Heart left ventricle (tissue), 16 donors: ENCODE data around the gene AAMP. TPM values are rescaled to one million over a fixed set of nuclear protein-coding genes. Genes with fewer than 3 reads are reported as not detected.
A peak's percentile ranks its signal among the peaks of the same experiment; 100 is the strongest.

Experiments used
- ATAC-seq, 4 donors: fragments of 200-7000 bp; cut with Tn5 transposase; one replicate each; pipeline ENCODE4 v1.9.1; 2020 to 2022; ENCODE audit warnings: moderate library complexity in 4 of 4, mild to moderate bottlenecking in 3 of 4, moderate number of reproducible peaks in 1 of 4
- DNase-seq, 5 donors: peaks; one replicate each; pipeline ENCODE4 v3.0.0-alpha.2; 2020
- H3K27ac ChIP-seq, 12 donors: fragments of 200-600 bp; sonication (generic) in 4 of 12; one replicate each; pipeline versions ENCODE4 v1.5.0 to v1.8.0; 2016 to 2022; ENCODE audit warnings: mild to moderate bottlenecking in 2 of 12
- H3K27me3 ChIP-seq, 9 donors: fragments of 200-600 bp; sonication (generic) in 2 of 9; one replicate each; pipeline versions ENCODE4 v1.5.1 to v1.8.0; 2016 to 2022; ENCODE audit warnings: mild to moderate bottlenecking in 3 of 9
- H3K36me3 ChIP-seq, 9 donors: fragments of 200-600 bp; sonication (generic) in 2 of 9; one replicate each; pipeline versions ENCODE4 v1.5.0 to v1.8.0; 2018 to 2022; ENCODE audit warnings: mild to moderate bottlenecking in 2 of 9
- H3K4me1 ChIP-seq, 12 donors: fragments of 200-600 bp; sonication (generic) in 4 of 12; one replicate each; pipeline versions ENCODE4 v1.5.0 to v1.8.0; 2016 to 2022; ENCODE audit warnings: mild to moderate bottlenecking in 3 of 12
- H3K4me3 ChIP-seq, 12 donors: fragments of 200-600 bp; sonication (generic) in 4 of 12; one replicate each; pipeline versions ENCODE4 v1.5.0 to v1.8.0; 2017 to 2022; ENCODE audit warnings: mild to moderate bottlenecking in 9 of 12, moderate library complexity in 4 of 12
- H3K9me3 ChIP-seq, 12 donors: fragments of 200-600 bp; sonication (generic) in 4 of 12; one replicate each; pipeline versions ENCODE4 v1.5.0 to v1.8.0; 2016 to 2022; ENCODE audit warnings: mild to moderate bottlenecking in 1 of 12
- CTCF ChIP-seq, 12 donors: fragments of 200-600 bp; sonication (generic) in 4 of 12; IDR thresholded peaks; one replicate each; pipeline versions ENCODE4 v1.5.0 to v1.8.0; 2018 to 2022; ENCODE audit warnings: antibody characterized with exemption in 12 of 12, mild to moderate bottlenecking in 5 of 12
- POLR2A ChIP-seq, 2 donors: fragments of 450-650 bp; IDR thresholded peaks; one replicate each; pipeline ENCODE4 v1.6.1; 2017; ENCODE audit warnings: antibody characterized with exemption in 2 of 2, mild to moderate bottlenecking in 2 of 2, moderate library complexity in 2 of 2
- WGBS, 4 donors: extraction: QIAGEN DNeasy Blood & Tissue Kit in 2 of 4; methylation state at CpG; one replicate each; pipeline versions ENCODE4 v1.1.5 to v1.1.7; 2013 to 2018; 5-methylcytosine and 5-hydroxymethylcytosine counted together
- intact Hi-C, 10 donors: fragments of 100-400 bp; cut with DNase I; formaldehyde crosslinking; loops; one replicate each; pipeline versions ENCODE4 v1.11.1 to v1.14.2; 2022
- polyA plus RNA-seq, 2 donors: library from polyadenylated mRNA; stranded (reverse); fragments of 200-250 nt; gene quantifications; one replicate each; pipeline ENCODE4 v1.2.3, GENCODE V29; 2013
- total RNA-seq, 9 donors: library from RNA; depleted of rRNA in 2 of 9; stranded (reverse); fragments of >200 nt in 2 of 9; fragmentation: NEBNext Ultra II Directional in 3 of 9; extraction: Animal tissue kit (Norgen Biotek cat#: 25700) in 3 of 9; gene quantifications; one replicate each; pipeline versions ENCODE4 v1.1.0 to v1.2.4, GENCODE V29; 2016 to 2023
- donor health status: ischemic (EF 13 %, LVEDD 7.1; RV severe dilation, severe dysfunction).
- donor health status: healthy with polysubstance abuse.
- donor health status: DM: no; HTN: yes; CAD: no.
- donor health status: DM: no; HTN: no; CAD: no.
- donor health status: ischemic (EF 25% LVEDD 6.9; RV normal size, moderate dysfunction).
- donor health status: ischemic (EF 25% LVEDD 5.7; RV mildly dilated, moderate dysfunction).
- donor health status: healthy.
- donor health status: DM: yes; HTN: yes; CAD: no.
- donor health status: ischemic (EF 35%, LVEDD 5.7; RV mildly dilated, moderate dysfunction).
- donor health status: nonischemic (EF 11% LVEDD 7.7; RV severe dilation, severe dysfunction).
- donor health status: DM: yes; HTN: yes; CAD: no.
- donor health status: PGD.
- donor health status: ischemic (EF 29% LVEDD 5.4; RV normal size, mild dysfunction).
- donor health status: nonischemic (EF 23%, LVEDD 6.1; RV moderate dilation, normal function).

Gene AAMP
- total and polyA plus RNA-seq, 11 donors = 51.6 to 150 (median 58.6) TPM

GRCh38 chr2:218305383-218305782 lies 35.4 kb upstream of the AAMP start:
- 74 to 83% (median 77%) methylated on average over 5 of the region's 5 CpGs for WGBS, 4 donors
- no peak for DNase-seq
- H3K4me3 ChIP-seq = no peak overlapping the region
- TF ChIP-seq POLR2A (IDR thresholded peaks at IDR 0.05) = no peak
- TF ChIP-seq CTCF (IDR thresholded peaks at IDR 0.05) = no peak
- intact Hi-C loops = loop anchor here in 2 of 10 donors (10.0 kb wide), 2 partner anchors 89 to 159 kb away; partner anchors contain the start of gene CTDSP1 (in 1 of the 2)
- H3K27ac ChIP-seq = no peak overlapping the region
- ATAC-seq = no peak
- H3K9me3 ChIP-seq = no peaks in the 10 kb centered on the region
- no peaks in the 10 kb centered on the region for H3K36me3 ChIP-seq
- H3K4me1 ChIP-seq = peaks cover 0 to 12% (median 2%) of the 10 kb centered on the region in 12 donors
- H3K27me3 ChIP-seq = no peaks in the 10 kb centered on the region

GRCh38 chr2:218301176-218301819 lies 31.4 kb upstream of the AAMP start:
- no peaks in the 10 kb centered on the region for H3K27me3 ChIP-seq
- H3K36me3 ChIP-seq = no peaks in the 10 kb centered on the region
- H3K4me3 ChIP-seq = no peak overlapping the region
- intact Hi-C loops = loop anchor here (1.0 to 10.0 kb wide), 10 partner anchors 54 to 166 kb away; partner anchors contain the start of genes CATIP (in 7 of the 10) and CTDSP1 (in 2 of the 10)
- DNase-seq (peak; percentile 75 to 87 (median 83)), ATAC-seq (peak; percentile 78 to 86 (median 82))
- peak; percentile 94 to 99 (median 97) for TF ChIP-seq CTCF (IDR thresholded peaks at IDR 0.05)
- no peak for TF ChIP-seq POLR2A (IDR thresholded peaks at IDR 0.05)
- no peaks in the 10 kb centered on the region for H3K9me3 ChIP-seq
- WGBS, 4 donors = 5 to 10% (median 9%) methylated on average over 9 of the region's 9 CpGs
- H3K4me1 ChIP-seq = peaks cover 0 to 7% (median 0%) of the 10 kb centered on the region in 12 donors
- H3K27ac ChIP-seq = no peak overlapping the region

- TF ChIP-seq POLR2A (IDR thresholded peaks at IDR 0.05) (no peak), CTCF (IDR thresholded peaks at IDR 0.05) (no peak)
- no peak overlapping the region for H3K4me3 ChIP-seq
- no peak overlapping the region for H3K27ac ChIP-seq
- H3K4me1 ChIP-seq = peaks cover 0 to 7% (median 0%) of the 10 kb centered on the region in 12 donors
- no peaks in the 10 kb centered on the region for H3K36me3 ChIP-seq
- WGBS, 4 donors = 85 to 91% (median 88%) methylated on average over 4 of the region's 4 CpGs
- DNase-seq (no peak), ATAC-seq (no peak)
- intact Hi-C loops = loop anchor here (2.0 to 10.0 kb wide), 8 partner anchors 55 to 167 kb away; partner anchors contain the start of genes CATIP (in 3 of the 10) and CTDSP1 (in 2 of the 10)
- no peaks in the 10 kb centered on the region for H3K9me3 ChIP-seq
- no peaks in the 10 kb centered on the region for H3K27me3 ChIP-seq
Measured at GRCh38 chr2:218300141-218300540, 30.2 kb upstream of the AAMP start.

- no peaks in the 10 kb centered on the region for H3K27me3 ChIP-seq
- H3K4me1 ChIP-seq = peaks cover 0 to 24% (median 4%) of the 10 kb centered on the region in 12 donors
- intact Hi-C loops = loop anchor here in 2 of 10 donors (10.0 kb wide), 1 partner anchor 166 kb away; no protein-coding TSS in a partner anchor
- H3K4me3 ChIP-seq = no peak overlapping the region
- no peak for DNase-seq
- H3K27ac ChIP-seq = no peak overlapping the region
- WGBS, 4 donors = 91 to 92% (median 91%) methylated on average over 6 of the region's 6 CpGs
- no peak for ATAC-seq
- H3K9me3 ChIP-seq = no peaks in the 10 kb centered on the region
- no peaks in the 10 kb centered on the region for H3K36me3 ChIP-seq
- no peak for TF ChIP-seq CTCF (IDR thresholded peaks at IDR 0.05)
- TF ChIP-seq POLR2A (IDR thresholded peaks at IDR 0.05) = no peak
Measured at GRCh38 chr2:218298314-218298875, 28.5 kb upstream of the AAMP start.
